AG04449 (cell line): ENCODE data around the gene TMA16.

Experiments used
- CTCF ChIA-PET: fragments of 350-600 bp; formaldehyde crosslinking; extraction: SDS; loops from one replicate; lab custom pipeline; 2021; ENCODE audit warnings: antibody characterized with exemption; lab: Yijun Ruan, JAX
- POLR2A ChIA-PET: fragments of 400-600, 350-600 bp; formaldehyde crosslinking; extraction: SDS; loops from one replicate; lab custom pipeline; 2020; ENCODE audit warnings: antibody characterized with exemption, inconsistent platforms; lab: Yijun Ruan, JAX
- DNase-seq: peaks from one replicate; pipeline ENCODE4 v3.0.0-alpha.2; 2010; ENCODE audit warnings: low read depth, low spot score
- H3K4me3 ChIP-seq: 2 replicates; pipeline ENCODE4 v1.5.1; 2011; ENCODE audit warnings: low read depth, mild to moderate bottlenecking, control low read depth, low read length
- CTCF ChIP-seq: IDR thresholded peaks from one replicate; pipeline ENCODE4 v1.5.1; 2011; ENCODE audit warnings: mild to moderate bottlenecking, moderate library complexity, low read length, control low read depth, inconsistent platforms; ENCODE audit not compliant: insufficient read depth; ENCODE audit errors: missing control alignments

The TMA16 gene

GRCh38 chr4:163566257-163566796 is 71.8 kb downstream of the TMA16 start:
- TF ChIP-seq CTCF: no peak
- H3K4me3 ChIP-seq: no peak overlapping the region
- POLR2A ChIA-PET: no interaction called here
- CTCF ChIA-PET: interaction anchor here (1.2 to 1.8 kb wide), 3 partner anchors 9 to 1165 kb away, joined by 3 to 6 read pairs (median 4); no protein-coding TSS in a partner anchor
- DNase-seq: no peak

- no peak overlapping the region for H3K4me3 ChIP-seq
- ChIA-PET CTCF (no interaction called here), POLR2A (no interaction called here)
- no peak for TF ChIP-seq CTCF
- DNase-seq: no peak
Measured at GRCh38 chr4:163568843-163569242, 74.4 kb downstream of the TMA16 start.
